GM23338 (cell line): Measurements from ENCODE around the gene PPHLN1. TPM values are rescaled to one million over a fixed set of nuclear protein-coding genes. Genes with fewer than 3 reads are reported as not detected.

ENCODE experiments used
- ATAC-seq: fragments of 200-7000 bp; cut with Tn5 transposase; 3 replicates; pipeline ENCODE4 v1.9.1; 2020
- DNase-seq: peaks from one replicate; pipeline ENCODE4 v3.0.0-alpha.2; 2015; ENCODE audit warnings: low spot score
- H2AFZ ChIP-seq: fragments of 200-600 bp; sonication (generic); 2 replicates; pipeline ENCODE4 v1.8.0; 2016; ENCODE audit warnings: antibody characterized with exemption, mild to moderate bottlenecking, moderate library complexity
- H3F3A ChIP-seq: fragments of 200-600 bp; sonication (generic); replicated peaks from 2 replicates; pipeline ENCODE4 v1.8.0; 2017; ENCODE audit warnings: antibody characterized with exemption, mixed run types, low read depth
- H3K27ac ChIP-seq: fragments of 200-600 bp; sonication (generic); 2 replicates; pipeline ENCODE4 v1.6.1; 2016; ENCODE audit warnings: low read depth
- H3K27me3 ChIP-seq: fragments of 200-600 bp; sonication (generic); 2 replicates; pipeline ENCODE4 v1.8.0; 2016; ENCODE audit warnings: mild to moderate bottlenecking, mixed run types, moderate library complexity; ENCODE audit not compliant: insufficient read depth
- H3K36me3 ChIP-seq: fragments of 200-600 bp; sonication (generic); 2 replicates; pipeline ENCODE4 v1.8.0; 2016; ENCODE audit warnings: mild to moderate bottlenecking; ENCODE audit not compliant: insufficient read depth
- H3K4me1 ChIP-seq: fragments of 200-600 bp; sonication (generic); 2 replicates; pipeline ENCODE4 v1.8.0; 2016; ENCODE audit warnings: mild to moderate bottlenecking, moderate library complexity; ENCODE audit not compliant: insufficient read depth
- H3K4me2 ChIP-seq: fragments of 200-600 bp; sonication (generic); 2 replicates; pipeline ENCODE4 v1.7.1; 2017; ENCODE audit warnings: mixed run types
- H3K4me3 ChIP-seq: fragments of 200-600 bp; sonication (generic); 2 replicates; pipeline ENCODE4 v1.6.1; 2016; ENCODE audit warnings: mixed run types
- H3K79me2 ChIP-seq: fragments of 200-600 bp; sonication (generic); replicated peaks from 2 replicates; pipeline ENCODE4 v1.8.0; 2017; ENCODE audit warnings: mild to moderate bottlenecking; ENCODE audit not compliant: insufficient read depth
- H3K9me2 ChIP-seq: fragments of 200-600 bp; sonication (generic); 2 replicates; pipeline ENCODE4 v1.8.0; 2017; ENCODE audit not compliant: insufficient read depth
- H4K20me1 ChIP-seq: fragments of 200-600 bp; sonication (generic); replicated peaks from 2 replicates; pipeline ENCODE4 v1.8.0; 2017; ENCODE audit warnings: mild to moderate bottlenecking; ENCODE audit not compliant: insufficient read depth
- H3K27ac Mint-ChIP-seq: 2 replicates; pipeline ENCODE4 v1.8.0; 2020; ENCODE audit warnings: inconsistent platforms, mild to moderate bottlenecking, moderate library complexity, mixed read lengths
- H3K27me3 Mint-ChIP-seq: 3 replicates; pipeline ENCODE4 v1.8.0; 2022; ENCODE audit warnings: low read depth, mild to moderate bottlenecking, moderate library complexity, mixed read lengths, inconsistent platforms; ENCODE audit not compliant: insufficient read depth, poor library complexity
- H3K36me3 Mint-ChIP-seq: 3 replicates; pipeline ENCODE4 v1.8.0; 2021; ENCODE audit warnings: low read depth, mild to moderate bottlenecking, inconsistent platforms, moderate library complexity, mixed read lengths
- H3K4me1 Mint-ChIP-seq: 3 replicates; pipeline ENCODE4 v1.8.0; 2020; ENCODE audit warnings: mild to moderate bottlenecking, inconsistent platforms, mixed read lengths
- H3K4me3 Mint-ChIP-seq: 3 replicates; pipeline ENCODE4 v1.8.0; 2021; ENCODE audit warnings: moderate library complexity, mild to moderate bottlenecking, inconsistent platforms, mixed read lengths
- H3K9me3 Mint-ChIP-seq: 3 replicates; pipeline ENCODE4 v1.8.0; 2020; ENCODE audit warnings: moderate library complexity, mild to moderate bottlenecking, inconsistent platforms, mixed read lengths
- CREB1 ChIP-seq: fragments of 250-450 bp; sonication (Bioruptor Pico); IDR thresholded peaks from 2 replicates; pipeline ENCODE4 v1.5.0; 2020; ENCODE audit warnings: low read depth, mild to moderate bottlenecking, moderate library complexity
- CTCF ChIP-seq, 2 experiments: fragments of 200-600 bp in 1 of 2; sonication (generic) in 1 of 2; conservative IDR thresholded peaks; 2 replicates each; pipeline versions ENCODE4 v1.5.1 to v1.6.1; 2016 to 2017; ENCODE audit warnings: antibody characterized with exemption in 2 of 2, low read depth in 2 of 2, mild to moderate bottlenecking in 2 of 2, moderate library complexity in 1 of 2
- EZH2 ChIP-seq: fragments of 200-600 bp; sonication (generic); IDR thresholded peaks from one replicate; pipeline ENCODE4 v1.8.0; 2017; ENCODE audit warnings: antibody characterized with exemption, mild to moderate bottlenecking, low read depth; ENCODE audit not compliant: unreplicated experiment
- EZH2phosphoT487 ChIP-seq: fragments of 200-600 bp; sonication (generic); IDR thresholded peaks from one replicate; pipeline ENCODE4 v1.8.1; 2018; ENCODE audit warnings: antibody characterized with exemption; ENCODE audit not compliant: unreplicated experiment
- JUNB ChIP-seq: IDR thresholded peaks from one replicate; pipeline ENCODE4 v1.6.1; 2016; ENCODE audit warnings: antibody characterized with exemption; ENCODE audit not compliant: unreplicated experiment
- NANOG ChIP-seq: IDR thresholded peaks from 2 replicates; pipeline ENCODE4 v1.6.1; 2016; ENCODE audit warnings: antibody characterized with exemption, borderline replicate concordance
- POLR2AphosphoS5 ChIP-seq: IDR thresholded peaks from 2 replicates; pipeline ENCODE4 v1.6.1; 2016; ENCODE audit warnings: antibody characterized with exemption, low read depth
- REST ChIP-seq: IDR thresholded peaks from one replicate; pipeline ENCODE4 v1.6.1; 2018; ENCODE audit warnings: antibody characterized with exemption; ENCODE audit not compliant: unreplicated experiment
- STAT1 ChIP-seq: IDR thresholded peaks from one replicate; pipeline ENCODE4 v1.6.1; 2016; ENCODE audit warnings: antibody characterized with exemption; ENCODE audit not compliant: unreplicated experiment
- ZNF114 ChIP-seq: fragments of 250-450 bp; sonication (Bioruptor Pico); IDR thresholded peaks from 2 replicates; pipeline ENCODE4 v1.5.0; 2020; ENCODE audit warnings: mild to moderate bottlenecking, moderate library complexity
- ZNF331 ChIP-seq: fragments of 250-450 bp; sonication (Bioruptor Pico); IDR thresholded peaks from 2 replicates; pipeline ENCODE4 v1.5.0; 2020; ENCODE audit warnings: low read depth, mild to moderate bottlenecking, moderate library complexity
- polyA plus RNA-seq: library from polyadenylated mRNA; unstranded; fragments of >200 nt; fragmentation: Nextera tagmentation; extraction: Ambion mirVana; gene quantifications from 2 replicates; pipeline ENCODE4 v1.2.1, GENCODE V29; 2016
- total RNA-seq: library from RNA; depleted of rRNA; stranded (reverse); fragments of >200 nt; shearing (Covaris generic); gene quantifications from 2 replicates; pipeline ENCODE4 v1.2.3, GENCODE V29; 2014
- TF ChIP-seq, protein P1 (sequence below): fragments of 250-450 bp; sonication (Bioruptor Pico); IDR thresholded peaks from 2 replicates; pipeline ENCODE4 v1.5.0; 2020; ENCODE audit warnings: mild to moderate bottlenecking, moderate library complexity

PPHLN1 gene
- total and polyA plus RNA-seq, 2 experiments from 2014 or later = 93.0 to 103 TPM

GRCh38 chr12:42473561-42473960 is 147.6 kb downstream of the PPHLN1 start (continued):
- no peak for TF ChIP-seq CTCF (conservative IDR thresholded peaks at IDR 0.05; ENCODE audit: low read depth in 2 of 2)

- Histone ChIP-seq H2AFZ (no peak overlapping the region), H3K27me3 (no peaks in the 10 kb centered on the region), H3K36me3 (peaks cover 5% of the 10 kb centered on the region; the same call in 1 of the 2 replicates), H4K20me1 (peaks cover 22% of the 10 kb centered on the region), H3K4me1 (peaks cover 65% of the 10 kb centered on the region), H3K4me3 (no peak overlapping the region), H3K4me2 (0 out of 2 replicates have a peak overlapping the region, but pooled peaks have one; percentile 15), H3F3A (no peaks in the 10 kb centered on the region), H3K27ac (no peak overlapping the region), H3K79me2 (peaks cover 89% of the 10 kb centered on the region), H3K9me2 (no peaks in the 10 kb centered on the region)
- Mint-ChIP-seq H3K36me3 (peaks cover 48% of the 10 kb centered on the region), H3K27me3 (peaks cover 7% of the 10 kb centered on the region), H3K4me1 (peaks cover 69% of the 10 kb centered on the region), H3K9me3 (no peaks in the 10 kb centered on the region; the same call in 2 of the 3 replicates), H3K27ac (no peak overlapping the region), H3K4me3 (no peak overlapping the region)
- DNase-seq (no peak), ATAC-seq (no peak)
- TF ChIP-seq NANOG (no peak), POLR2AphosphoS5 (no peak), ZNF114 (no peak), ZNF331 (no peak), CTCF (conservative IDR thresholded peaks at IDR 0.05; ENCODE audit: low read depth in 2 of 2) (no peak), CREB1 (CRISPR knock-in tag) (no peak), STAT1 (no peak), REST (no peak), JUNB (no peak), EZH2 (no peak), EZH2phosphoT487 (no peak)
- TF ChIP-seq, protein P1, sequence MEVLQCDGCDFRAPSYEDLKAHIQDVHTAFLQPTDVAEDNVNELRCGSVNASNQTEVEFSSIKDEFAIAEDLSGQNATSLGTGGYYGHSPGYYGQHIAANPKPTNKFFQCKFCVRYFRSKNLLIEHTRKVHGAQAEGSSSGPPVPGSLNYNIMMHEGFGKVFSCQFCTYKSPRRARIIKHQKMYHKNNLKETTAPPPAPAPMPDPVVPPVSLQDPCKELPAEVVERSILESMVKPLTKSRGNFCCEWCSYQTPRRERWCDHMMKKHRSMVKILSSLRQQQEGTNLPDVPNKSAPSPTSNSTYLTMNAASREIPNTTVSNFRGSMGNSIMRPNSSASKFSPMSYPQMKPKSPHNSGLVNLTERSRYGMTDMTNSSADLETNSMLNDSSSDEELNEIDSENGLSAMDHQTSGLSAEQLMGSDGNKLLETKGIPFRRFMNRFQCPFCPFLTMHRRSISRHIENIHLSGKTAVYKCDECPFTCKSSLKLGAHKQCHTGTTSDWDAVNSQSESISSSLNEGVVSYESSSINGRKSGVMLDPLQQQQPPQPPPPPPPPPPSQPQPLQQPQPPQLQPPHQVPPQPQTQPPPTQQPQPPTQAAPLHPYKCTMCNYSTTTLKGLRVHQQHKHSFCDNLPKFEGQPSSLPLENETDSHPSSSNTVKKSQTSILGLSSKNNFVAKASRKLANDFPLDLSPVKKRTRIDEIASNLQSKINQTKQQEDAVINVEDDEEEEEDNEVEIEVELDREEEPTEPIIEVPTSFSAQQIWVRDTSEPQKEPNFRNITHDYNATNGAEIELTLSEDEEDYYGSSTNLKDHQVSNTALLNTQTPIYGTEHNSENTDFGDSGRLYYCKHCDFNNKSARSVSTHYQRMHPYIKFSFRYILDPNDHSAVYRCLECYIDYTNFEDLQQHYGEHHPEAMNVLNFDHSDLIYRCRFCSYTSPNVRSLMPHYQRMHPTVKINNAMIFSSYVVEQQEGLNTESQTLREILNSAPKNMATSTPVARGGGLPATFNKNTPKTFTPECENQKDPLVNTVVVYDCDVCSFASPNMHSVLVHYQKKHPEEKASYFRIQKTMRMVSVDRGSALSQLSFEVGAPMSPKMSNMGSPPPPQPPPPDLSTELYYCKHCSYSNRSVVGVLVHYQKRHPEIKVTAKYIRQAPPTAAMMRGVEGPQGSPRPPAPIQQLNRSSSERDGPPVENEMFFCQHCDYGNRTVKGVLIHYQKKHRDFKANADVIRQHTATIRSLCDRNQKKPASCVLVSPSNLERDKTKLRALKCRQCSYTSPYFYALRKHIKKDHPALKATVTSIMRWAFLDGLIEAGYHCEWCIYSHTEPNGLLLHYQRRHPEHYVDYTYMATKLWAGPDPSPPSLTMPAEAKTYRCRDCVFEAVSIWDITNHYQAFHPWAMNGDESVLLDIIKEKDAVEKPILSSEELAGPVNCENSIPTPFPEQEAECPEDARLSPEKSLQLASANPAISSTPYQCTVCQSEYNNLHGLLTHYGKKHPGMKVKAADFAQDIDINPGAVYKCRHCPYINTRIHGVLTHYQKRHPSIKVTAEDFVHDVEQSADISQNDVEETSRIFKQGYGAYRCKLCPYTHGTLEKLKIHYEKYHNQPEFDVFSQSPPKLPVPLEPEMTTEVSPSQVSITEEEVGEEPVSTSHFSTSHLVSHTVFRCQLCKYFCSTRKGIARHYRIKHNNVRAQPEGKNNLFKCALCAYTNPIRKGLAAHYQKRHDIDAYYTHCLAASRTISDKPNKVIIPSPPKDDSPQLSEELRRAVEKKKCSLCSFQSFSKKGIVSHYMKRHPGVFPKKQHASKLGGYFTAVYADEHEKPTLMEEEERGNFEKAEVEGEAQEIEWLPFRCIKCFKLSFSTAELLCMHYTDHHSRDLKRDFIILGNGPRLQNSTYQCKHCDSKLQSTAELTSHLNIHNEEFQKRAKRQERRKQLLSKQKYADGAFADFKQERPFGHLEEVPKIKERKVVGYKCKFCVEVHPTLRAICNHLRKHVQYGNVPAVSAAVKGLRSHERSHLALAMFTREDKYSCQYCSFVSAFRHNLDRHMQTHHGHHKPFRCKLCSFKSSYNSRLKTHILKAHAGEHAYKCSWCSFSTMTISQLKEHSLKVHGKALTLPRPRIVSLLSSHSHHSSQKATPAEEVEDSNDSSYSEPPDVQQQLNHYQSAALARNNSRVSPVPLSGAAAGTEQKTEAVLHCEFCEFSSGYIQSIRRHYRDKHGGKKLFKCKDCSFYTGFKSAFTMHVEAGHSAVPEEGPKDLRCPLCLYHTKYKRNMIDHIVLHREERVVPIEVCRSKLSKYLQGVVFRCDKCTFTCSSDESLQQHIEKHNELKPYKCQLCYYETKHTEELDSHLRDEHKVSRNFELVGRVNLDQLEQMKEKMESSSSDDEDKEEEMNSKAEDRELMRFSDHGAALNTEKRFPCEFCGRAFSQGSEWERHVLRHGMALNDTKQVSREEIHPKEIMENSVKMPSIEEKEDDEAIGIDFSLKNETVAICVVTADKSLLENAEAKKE (CRISPR knock-in tag) = no peak
Measured at GRCh38 chr12:42474391-42474790, 148.4 kb downstream of the PPHLN1 start.
